Stimulated activated CD4-positive, alpha-beta T cell treated with anti-CD3 and anti-CD28 coated beads, TNF-alpha, amount 100 ng/mL, for 24 hours (primary cell): ENCODE data around the gene ATP1B1.

Source experiments
- DNase-seq, 3 experiments: peaks; one replicate each; pipeline ENCODE4 v3.0.0-alpha.2; 2020; ENCODE audit warnings: low read depth in 3 of 3

Gene ATP1B1

GRCh38 chr1:169106095-169106920, at the start of gene ATP1B1:
Gene ATP1B1 (plus strand): TSS chr1:169106690. CDS start chr1:169106830, 140 bp downstream.
- DNase-seq, result peak; percentile 56 to 79 (median 69)

GRCh38 chr1:169059421-169059820, 47.1 kb upstream of the ATP1B1 start:
- DNase-seq, result no peak

GRCh38 chr1:169060043-169060722, 46.3 kb upstream of the ATP1B1 start:
- no peak for DNase-seq

DNA sequence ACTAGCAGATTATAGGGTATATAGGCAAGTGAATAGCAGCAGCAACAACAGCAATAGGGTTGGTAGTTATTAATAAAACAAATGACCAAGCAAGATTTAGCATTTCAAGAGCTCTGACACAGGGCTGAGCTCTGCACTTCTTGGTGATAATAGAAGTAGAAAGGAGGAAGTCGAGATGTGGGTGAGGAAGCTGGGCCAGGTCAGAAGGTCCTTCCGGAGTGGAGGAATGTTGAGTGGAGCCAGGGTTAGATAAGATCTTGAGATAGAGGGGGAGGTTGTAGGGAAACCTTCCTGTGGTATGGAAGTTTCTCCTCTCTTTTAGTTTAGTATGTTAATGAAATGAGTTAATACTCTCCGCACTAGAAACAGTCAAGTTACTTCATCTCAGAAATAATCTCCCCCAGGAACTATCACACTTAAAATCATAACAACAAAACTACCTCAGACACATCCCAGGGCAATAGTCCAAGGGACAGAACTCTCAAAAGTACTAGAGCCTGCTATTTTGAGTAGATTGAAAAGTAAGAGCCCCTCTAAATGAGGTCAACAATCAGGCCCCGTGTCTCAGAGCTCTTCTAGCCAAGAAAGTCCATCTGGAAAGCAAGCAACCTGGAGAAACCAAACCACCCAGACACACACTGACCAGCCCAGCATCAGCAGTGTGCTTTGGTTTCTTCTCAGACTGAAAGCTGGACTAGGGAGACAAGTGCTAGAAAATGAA, 45.4 kb upstream of the ATP1B1 start:
- DNase-seq, result no peak

GRCh38 chr1:169062152-169062551, 44.3 kb upstream of the ATP1B1 start:
- no peak for DNase-seq

DNA sequence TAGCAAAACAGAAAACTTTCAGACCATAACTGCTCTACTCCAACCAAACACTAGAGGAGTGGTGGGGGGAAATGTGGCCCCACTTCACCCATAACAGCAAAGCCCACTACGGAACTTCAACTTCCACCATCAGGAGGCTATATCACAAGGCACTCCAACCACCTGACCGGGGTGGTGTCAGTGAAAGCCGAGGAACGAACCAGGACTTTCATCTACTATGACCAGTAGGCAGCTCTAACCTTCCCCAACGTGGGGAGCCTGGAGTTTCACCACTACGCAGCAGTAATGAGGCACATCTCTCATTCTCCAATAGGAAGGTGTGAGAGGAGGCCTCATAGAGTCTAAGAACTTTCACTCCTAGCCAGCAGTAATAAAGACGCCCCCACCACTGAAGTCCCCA, 42.4 kb upstream of the ATP1B1 start:
- DNase-seq, result no peak

DNA sequence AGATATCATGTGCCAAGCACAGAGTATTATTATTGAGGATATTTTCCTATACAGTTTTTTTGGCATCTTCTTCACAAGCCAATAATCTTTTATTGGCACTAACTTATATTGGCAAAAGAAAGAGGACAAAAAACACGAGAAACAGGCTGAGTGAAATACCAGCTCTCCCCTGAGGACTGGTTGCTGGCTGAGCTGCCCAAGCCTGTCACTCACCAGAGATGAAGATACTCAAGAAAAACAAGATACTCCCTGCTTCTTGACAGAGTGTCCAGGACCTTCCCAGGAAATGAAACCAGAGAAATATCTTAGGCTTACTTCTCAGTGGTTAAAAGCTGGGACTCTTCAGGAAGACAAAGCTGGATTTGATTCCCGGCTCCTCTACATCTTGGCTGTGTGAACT, 35.9 kb upstream of the ATP1B1 start:
- DNase-seq, result no peak

GRCh38 chr1:169070958-169071357, 35.5 kb upstream of the ATP1B1 start:
- DNase-seq, result no peak

- no peak for DNase-seq
Observed at GRCh38 chr1:169072945-169073725, 33.4 kb upstream of the ATP1B1 start.

GRCh38 chr1:169078163-169078883, 28.2 kb upstream of the ATP1B1 start:
- no peak for DNase-seq

GRCh38 chr1:169081503-169082123, 24.9 kb upstream of the ATP1B1 start:
- DNase-seq, result no peak

DNA sequence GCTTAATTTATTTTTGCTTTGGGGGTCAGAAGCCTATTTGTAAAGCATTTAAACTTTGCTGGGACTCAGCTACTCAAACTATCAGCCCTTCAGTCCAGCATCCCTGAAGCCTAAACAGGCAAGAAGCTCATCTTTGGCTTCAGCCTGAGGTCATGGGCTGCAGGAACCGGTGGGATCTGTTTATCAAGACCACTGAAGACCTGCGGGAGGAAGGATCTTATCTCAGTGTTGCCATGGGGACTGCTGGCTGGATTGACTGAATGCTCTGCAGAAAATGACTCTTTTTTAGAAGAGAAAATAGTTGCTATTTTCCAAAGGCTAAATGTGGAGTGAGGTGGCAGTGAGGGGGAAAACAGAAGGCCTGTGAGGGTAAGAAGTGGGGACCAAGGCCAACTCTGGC, 20.6 kb upstream of the ATP1B1 start:
- no peak for DNase-seq

GRCh38 chr1:169086603-169087455, 19.7 kb upstream of the ATP1B1 start:
- no peak for DNase-seq

DNA sequence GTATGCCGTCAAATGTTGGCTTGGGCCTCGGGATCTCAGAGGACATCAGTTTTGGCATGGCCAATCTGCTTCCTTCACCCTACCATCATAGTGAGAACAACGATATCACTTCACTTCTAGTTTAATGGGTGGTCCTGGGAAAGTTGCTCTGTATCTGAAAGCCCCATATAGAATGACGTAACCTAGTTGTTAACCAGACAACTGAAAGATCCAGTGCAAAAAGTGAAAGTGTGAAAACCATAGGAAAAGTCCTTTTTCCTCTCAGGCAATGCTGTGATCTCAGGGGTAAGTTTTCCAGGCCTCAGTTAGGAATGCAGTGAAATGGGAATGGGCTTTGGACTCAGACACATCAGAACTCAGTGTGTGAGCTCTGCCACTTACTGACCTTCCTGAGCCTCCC, 18.6 kb upstream of the ATP1B1 start:
- no peak for DNase-seq

DNA sequence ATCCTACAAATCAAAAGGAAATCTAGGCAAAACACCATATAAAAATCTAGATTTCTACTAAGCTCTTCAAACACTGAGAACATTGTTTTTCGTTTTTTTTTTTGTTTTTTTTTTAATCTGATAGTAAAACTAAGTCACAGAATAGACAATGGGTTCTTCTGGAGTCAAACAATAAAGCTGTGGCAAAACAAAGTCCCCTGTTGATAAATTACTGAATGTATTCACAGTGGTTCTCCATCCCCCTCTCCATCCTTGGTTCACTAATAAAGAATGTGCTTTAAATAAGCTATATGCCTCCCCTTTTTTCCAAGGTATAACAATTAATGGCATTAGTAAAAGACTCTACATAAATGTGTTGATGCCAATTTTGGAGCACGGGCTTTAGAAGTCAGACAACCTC, 16.7 kb upstream of the ATP1B1 start:
- no peak for DNase-seq

DNA sequence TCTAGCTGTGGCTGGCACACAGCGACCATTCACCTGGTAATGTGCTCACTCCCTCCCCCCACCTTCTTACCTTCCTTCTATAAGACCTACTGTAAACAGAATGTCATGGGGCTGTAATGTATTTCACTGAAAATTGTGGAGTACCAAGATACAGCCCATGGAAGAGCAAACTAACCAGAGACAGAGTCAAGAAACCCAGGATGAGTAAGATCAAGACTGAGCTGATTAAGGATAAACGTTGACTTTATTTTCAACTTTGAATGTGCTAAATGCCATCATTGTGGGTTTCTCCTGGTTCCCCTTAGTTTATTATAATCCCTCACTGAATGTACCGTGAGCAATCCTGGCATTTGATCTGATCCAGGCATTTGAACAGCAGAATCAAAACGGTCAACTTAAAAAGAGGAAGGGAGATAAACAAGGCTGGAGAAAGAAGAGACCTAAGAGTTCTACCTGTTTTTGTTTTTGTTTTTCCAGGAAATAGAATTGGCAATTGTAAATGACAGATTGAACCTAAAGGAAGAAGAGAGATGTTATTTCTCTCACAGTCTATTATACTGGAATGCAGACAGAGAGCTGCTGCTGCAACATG, 16.1 kb upstream of the ATP1B1 start:
- no peak for DNase-seq

- DNase-seq, result no peak
Observed at GRCh38 chr1:169090900-169091311, 15.6 kb upstream of the ATP1B1 start.

DNA sequence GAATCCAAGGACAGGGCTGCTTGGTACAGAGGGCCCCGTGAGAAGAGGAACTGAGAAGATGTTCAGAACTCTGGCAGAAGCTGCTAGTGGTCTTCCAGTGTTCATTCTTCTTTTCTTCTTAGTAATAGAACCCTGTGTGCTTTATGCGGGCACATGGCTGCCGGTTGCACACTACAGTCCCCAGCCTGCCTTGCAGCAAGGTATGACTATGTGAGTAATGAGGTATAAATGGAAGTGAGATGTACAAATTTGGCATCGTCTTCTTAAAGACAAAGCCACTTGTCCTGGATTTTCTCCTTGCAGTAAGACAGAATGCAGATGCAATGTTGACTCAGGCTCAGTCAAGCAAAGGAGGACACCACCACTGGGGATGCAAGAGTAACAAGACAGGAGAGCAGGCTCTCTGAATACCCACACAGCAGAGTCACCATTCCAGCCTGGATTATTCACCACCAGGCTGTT, 15.0 kb upstream of the ATP1B1 start:
- no peak for DNase-seq

- DNase-seq, result no peak
Observed at GRCh38 chr1:169092399-169092798, 14.1 kb upstream of the ATP1B1 start.
